ENCODE results near the gene PSAPL1.

DNA sequence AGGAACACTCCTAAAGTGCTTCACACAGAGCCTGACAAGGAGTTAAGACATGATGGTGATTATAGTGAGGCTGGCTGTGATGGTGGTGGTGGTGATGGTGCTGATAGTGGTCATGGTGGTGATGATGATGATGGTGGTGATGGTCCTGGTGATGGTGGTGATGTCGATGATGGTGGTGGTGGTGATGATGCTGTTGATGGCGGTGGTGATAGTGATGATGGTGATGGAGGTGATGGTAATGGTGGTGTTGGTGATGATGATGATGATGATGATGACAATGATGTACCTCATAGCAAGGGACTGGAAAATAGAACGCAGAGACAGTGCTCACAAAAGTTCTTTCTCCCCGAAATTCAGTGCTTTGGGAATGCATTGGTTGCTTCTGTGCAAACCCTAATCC, 34.3 kb upstream of the PSAPL1 start:
- TF ChIP-seq NFYB (IDR thresholded peaks at IDR 0.05; ENCODE audit: extremely low read depth, insufficient read length): no peak
- no peak for TF ChIP-seq TCF7L2 (IDR thresholded peaks at IDR 0.05; ENCODE audit: low read depth, low read length)
- no peak for TF ChIP-seq CTCF (IDR thresholded peaks at IDR 0.05 in 2 of 3, conservative IDR thresholded peaks at IDR 0.05 in 1 of 3; ENCODE audit: insufficient read depth in 2 of 3, low read depth in 1 of 3, low read length in 3 of 3)
- no peak for TF ChIP-seq ZNF274 (IDR thresholded peaks at IDR 0.05; ENCODE audit: borderline replicate concordance, low read depth, low read length)
- TF ChIP-seq ZNF12 (CRISPR knock-in tag; IDR thresholded peaks at IDR 0.05): no peak
- no peak for TF ChIP-seq PCBP1 (IDR thresholded peaks at IDR 0.05; ENCODE audit: low read depth, low read length, poor library complexity, severe bottlenecking)
- no peak for TF ChIP-seq FOXK2 (conservative IDR thresholded peaks at IDR 0.05 in 1 of 2, IDR thresholded peaks at IDR 0.05 in 1 of 2; ENCODE audit: low read depth in 2 of 2)
- TF ChIP-seq CREBBP (IDR thresholded peaks at IDR 0.05; ENCODE audit: low read depth, low read length): no peak
